HepG2 (cell line): ENCODE results near the gene SRD5A1. TPM values are rescaled to one million over a fixed set of nuclear protein-coding genes. Genes with fewer than 3 reads are reported as not detected.
"Not testable (repeated sequence)": the region's sequence is repeated elsewhere in the genome, so short reads cannot be mapped to it uniquely, and the experiment has no call there.

Experiments
- ATAC-seq: fragments of 200-7000 bp; cut with Tn5 transposase; 3 replicates; pipeline ENCODE4 v1.9.1; 2020; ENCODE audit warnings: mild to moderate bottlenecking, moderate library complexity
- BruUV-seq: library from RNA; stranded (reverse); fragments of 400-500 nt; replicated peaks from 2 replicates; lab custom pipeline; 2021; lab: Mats Ljungman, UMichigan
- CTCF ChIA-PET: fragments of 300-600 bp; formaldehyde crosslinking; extraction: SDS; loops from one replicate; lab custom pipeline; 2021; ENCODE audit warnings: low total read pairs, inconsistent platforms, low intra/inter-chr PET ratio; lab: Yijun Ruan, JAX
- POLR2A ChIA-PET: fragments of 350-600 bp; sonication (Branson Sonifier 250); formaldehyde crosslinking; loops from one replicate; lab custom pipeline; 2020; ENCODE audit warnings: antibody characterized with exemption, inconsistent platforms; lab: Yijun Ruan, JAX
- DNase-seq: peaks from one replicate; pipeline ENCODE4 v3.0.0-alpha.2; 2015; ENCODE audit warnings: low spot score
- FAIRE-seq: peaks from 3 replicates; lab custom pipeline; 2011; peaks lifted over from hg19 to GRCh38; lab: Jason Lieb, UNC
- H2AFZ ChIP-seq: one replicate; pipeline ENCODE4 v1.6.1; 2011; ENCODE audit warnings: low read length, inconsistent platforms
- H3K27ac ChIP-seq: fragments of 300-600 bp; 3 replicates; pipeline ENCODE4 v1.8.0; 2011; ENCODE audit warnings: mixed run types, mild to moderate bottlenecking, mixed read lengths, low read length, inconsistent platforms; ENCODE audit not compliant: insufficient read depth; ENCODE audit errors: extremely low read length
- H3K27me3 ChIP-seq, 2 experiments: fragments of 200-600 bp in 1 of 2; 2 replicates in 1 of 2; 3 replicates in 1 of 2; pipeline versions ENCODE4 v1.6.0 to v1.8.0; 2011; ENCODE audit warnings: low read length in 2 of 2, mild to moderate bottlenecking in 2 of 2, moderate library complexity in 2 of 2, inconsistent platforms in 1 of 2; ENCODE audit not compliant: insufficient read depth in 2 of 2, control insufficient read depth in 1 of 2
- H3K36me3 ChIP-seq, 2 experiments: fragments of 200-600 bp in 1 of 2; replicated peaks in 1 of 2; 2 replicates in 1 of 2; 3 replicates in 1 of 2; pipeline versions ENCODE4 v1.5.1 to v1.8.0; 2011; ENCODE audit warnings: low read length in 2 of 2, inconsistent platforms in 1 of 2; ENCODE audit not compliant: insufficient read depth in 2 of 2, control insufficient read depth in 1 of 2
- H3K4me1 ChIP-seq: 2 replicates; pipeline ENCODE4 v1.5.1; 2012; ENCODE audit warnings: low read length, inconsistent platforms; ENCODE audit not compliant: insufficient read depth
- H3K4me2 ChIP-seq: 2 replicates; pipeline ENCODE4 v1.6.0; 2011; ENCODE audit warnings: low read depth, low read length, inconsistent platforms
- H3K4me3 ChIP-seq, 3 experiments: fragments of 200-600 bp in 1 of 3; sonication (generic), shearing (Covaris generic) in 1 of 3; replicated peaks in 1 of 3; 2 replicates each; pipeline ENCODE4 v1.5.1; 2011 to 2016; ENCODE audit warnings: low read length in 3 of 3, inconsistent platforms in 2 of 3, low read depth in 2 of 3, mild to moderate bottlenecking in 2 of 3, control low read depth in 1 of 3, mixed read lengths in 1 of 3; ENCODE audit not compliant: insufficient read depth in 1 of 3
- H3K79me2 ChIP-seq: one replicate; pipeline ENCODE4 v1.6.1; 2011; ENCODE audit warnings: low read length, inconsistent platforms; ENCODE audit not compliant: insufficient read depth
- H3K9ac ChIP-seq: 2 replicates; pipeline ENCODE4 v1.6.0; 2011; ENCODE audit warnings: mild to moderate bottlenecking, low read depth, low read length, inconsistent platforms; ENCODE audit not compliant: insufficient read depth
- H3K9me3 ChIP-seq: 2 replicates; pipeline ENCODE4 v1.5.1; 2012; ENCODE audit warnings: mild to moderate bottlenecking, low read length
- H4K20me1 ChIP-seq: 2 replicates; pipeline ENCODE4 v1.6.0; 2011; ENCODE audit warnings: inconsistent platforms, mild to moderate bottlenecking, low read length, moderate library complexity; ENCODE audit not compliant: insufficient read depth
- FIP1L1 ChIP-seq: fragments of 200-400 bp; formaldehyde crosslinking; IDR thresholded peaks from 2 replicates; pipeline ENCODE4 v1.6.1; 2018; ENCODE audit warnings: low read depth, mild to moderate bottlenecking, low read length, moderate library complexity, borderline replicate concordance; ENCODE audit not compliant: insufficient read depth
- FOXK2 ChIP-seq: fragments of 450-650 bp; IDR thresholded peaks from 2 replicates; pipeline ENCODE4 v1.6.1; 2016
- FUBP1 ChIP-seq: sonication (generic); formaldehyde crosslinking; IDR thresholded peaks from 2 replicates; pipeline ENCODE4 v1.5.1; 2020; ENCODE audit warnings: missing genetic modification reagents, mild to moderate bottlenecking, borderline replicate concordance
- NFYC ChIP-seq: IDR thresholded peaks from 2 replicates; pipeline ENCODE4 v1.6.1; 2016; ENCODE audit warnings: missing genetic modification reagents, missing compliant biosample characterization
- ZMAT3 ChIP-seq: sonication (generic); formaldehyde crosslinking; conservative IDR thresholded peaks from 2 replicates; pipeline ENCODE4 v1.7.0; 2021; ENCODE audit warnings: missing genetic modification reagents
- WGBS: methylation state at CpG from one replicate; pipeline ENCODE4 v1.1.6; 2017; ENCODE audit warnings: low lambda C conversion rate; 5-methylcytosine and 5-hydroxymethylcytosine counted together
- in situ Hi-C: cut with HindIII; loops from 2 replicates; pipeline ENCODE4 v1.10.0; 2017; ENCODE audit warnings: low pct_unique_long_range_greater_than_20kb; ENCODE audit not compliant: extremely low pct_ligation_motif_present
- intact Hi-C: fragments of 100-400 bp; cut with micrococcal nuclease; formaldehyde crosslinking; loops from one replicate; pipeline ENCODE4 v1.10.0; 2022; ENCODE audit not compliant: unreplicated experiment
- polyA plus RNA-seq, 8 experiments: library from polyadenylated mRNA; depleted of rRNA in 3 of 8; stranded (reverse) in 7 of 8; unstranded in 1 of 8; fragments of >200 nt; fragmentation: Illumina TruSeq in 4 of 8; extraction: Trizol in 4 of 8; gene quantifications; 2 replicates each; pipeline versions ENCODE4 v1.2.1 to v1.2.3, GENCODE V29; 2011 to 2016; ENCODE audit warnings: low read depth in 4 of 8, missing spikeins in 1 of 8, mixed read lengths in 1 of 8; ENCODE audit not compliant: insufficient read depth in 1 of 8
- total RNA-seq, 5 experiments: library from RNA; depleted of rRNA; stranded (reverse); fragments of >200 nt; fragmentation: Illumina TruSeq; extraction: Trizol; gene quantifications; 2 replicates each; pipeline ENCODE4 v1.2.3, GENCODE V29; 2016; ENCODE audit warnings: low read depth in 1 of 5
- TF ChIP-seq, protein P1 (sequence below): sonication (generic); formaldehyde crosslinking; IDR thresholded peaks from 2 replicates; pipeline ENCODE4 v1.5.0; 2020; ENCODE audit warnings: mild to moderate bottlenecking, low read depth, missing genetic modification reagents, borderline replicate concordance

The SRD5A1 gene
- total and polyA plus RNA-seq, 2 of the 13 experiments (the other 11 are each of a cell fraction or from before 2014, with no cell fraction given) = 6.1 to 9.9 TPM

DNA sequence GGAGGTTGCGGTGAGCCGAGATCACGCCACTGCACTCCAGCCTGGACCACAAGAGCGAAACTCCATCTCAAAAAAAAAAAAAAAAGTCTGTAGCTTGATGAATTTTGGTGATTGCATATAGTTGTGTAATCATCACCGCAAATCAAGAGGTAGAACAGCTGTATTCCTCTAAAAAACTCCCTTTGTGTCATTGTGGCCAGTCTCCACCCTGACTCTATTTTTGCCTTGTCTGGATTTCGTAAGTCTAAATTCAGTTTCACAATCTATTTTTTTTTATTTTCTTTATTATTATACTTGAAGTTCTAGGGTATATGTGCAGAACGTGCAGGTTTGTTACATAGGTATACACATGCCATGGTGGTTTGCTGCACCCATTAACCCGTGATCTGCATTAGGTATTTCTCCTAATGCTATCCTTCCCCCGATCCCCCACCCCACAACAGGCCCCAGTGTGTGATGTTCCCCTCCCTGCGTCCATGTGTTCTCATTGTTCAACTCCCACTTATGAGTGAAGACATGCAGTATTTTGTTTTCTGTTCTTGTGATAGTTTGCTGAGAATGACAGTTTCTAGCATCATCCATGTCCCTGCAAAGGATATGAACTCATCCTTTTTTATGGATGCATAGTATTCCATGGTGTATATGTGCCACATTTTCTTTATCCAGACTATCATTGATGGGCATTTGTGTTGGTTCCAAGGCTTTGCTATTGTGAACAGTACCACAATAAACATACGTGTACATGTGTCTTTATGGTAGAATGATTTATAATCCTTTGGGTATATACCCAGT, 12.5 kb downstream of the SRD5A1 start:
- BruUV-seq, H3K9me3 ChIP-seq, H3K79me2 ChIP-seq, DNase-seq, CTCF ChIA-PET, FAIRE-seq, intact Hi-C loops, H3K4me3 ChIP-seq, H3K4me1 ChIP-seq, in situ Hi-C loops, H3K4me2 ChIP-seq, H3K27me3 ChIP-seq, POLR2A ChIA-PET, H2AFZ ChIP-seq, H3K27ac ChIP-seq, H4K20me1 ChIP-seq, ATAC-seq, H3K36me3 ChIP-seq, H3K9ac ChIP-seq: not testable (repeated sequence)
- WGBS = 95% methylated on average over 11 of the region's 11 CpGs

GRCh38 chr5:6649186-6649585, 15.9 kb downstream of the SRD5A1 start:
- Histone ChIP-seq H3K36me3 (peaks cover 2 to 9% of the 10 kb centered on the region in 2 experiments; a peak in 3 of 5 replicates), H3K9ac (no peak overlapping the region), H4K20me1 (no peaks in the 10 kb centered on the region), H2AFZ (no peak overlapping the region), H3K9me3 (no peaks in the 10 kb centered on the region), H3K27ac (no peak overlapping the region), H3K27me3 (no peaks in the 10 kb centered on the region), H3K4me1 (no peaks in the 10 kb centered on the region), H3K4me2 (no peak overlapping the region), H3K4me3 (no peak overlapping the region), H3K79me2 (no peaks in the 10 kb centered on the region)
- no peak for FAIRE-seq
- POLR2A ChIA-PET = no interaction called here
- ATAC-seq = no peak
- DNase-seq = no peak
- BruUV-seq = no TSS peak
- in situ Hi-C loops = no loop called here
- CTCF ChIA-PET = no interaction called here
- TF ChIP-seq NFYC (CRISPR knock-in tag) (no peak), FOXK2 (no peak), ZMAT3 (CRISPR knock-in tag) (no peak), FIP1L1 (no peak), FUBP1 (CRISPR knock-in tag) (no peak)
- TF ChIP-seq, protein P1, sequence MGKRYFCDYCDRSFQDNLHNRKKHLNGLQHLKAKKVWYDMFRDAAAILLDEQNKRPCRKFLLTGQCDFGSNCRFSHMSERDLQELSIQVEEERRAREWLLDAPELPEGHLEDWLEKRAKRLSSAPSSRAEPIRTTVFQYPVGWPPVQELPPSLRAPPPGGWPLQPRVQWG = no peak
- 87% methylated on average over 10 of the region's 10 CpGs for WGBS
- intact Hi-C loops = no loop called here
